Activated naive CD8-positive, alpha-beta T cell treated with anti-CD3 and anti-CD28 coated beads for 36 hours (primary cell): ENCODE results near the gene ANKZF1. TPM values are rescaled to one million over a fixed set of nuclear protein-coding genes. Genes with fewer than 3 reads are reported as not detected.

Source experiments
- DNase-seq: peaks from one replicate; pipeline ENCODE4 v3.0.0; 2021
- H3K27ac Mint-ChIP-seq: one replicate; pipeline ENCODE4 v1.8.0; 2022; ENCODE audit warnings: mild to moderate bottlenecking, moderate library complexity, mixed read lengths
- H3K27me3 Mint-ChIP-seq: one replicate; pipeline ENCODE4 v1.8.0; 2022; ENCODE audit warnings: mild to moderate bottlenecking, mixed read lengths
- H3K36me3 Mint-ChIP-seq: one replicate; pipeline ENCODE4 v1.8.0; 2021; ENCODE audit warnings: mild to moderate bottlenecking, mixed read lengths
- H3K4me1 Mint-ChIP-seq: one replicate; pipeline ENCODE4 v1.8.0; 2021; ENCODE audit warnings: mixed read lengths
- H3K4me3 Mint-ChIP-seq: one replicate; pipeline ENCODE4 v1.8.0; 2022; ENCODE audit warnings: mild to moderate bottlenecking, moderate library complexity, mixed read lengths
- H3K9me3 Mint-ChIP-seq: one replicate; pipeline ENCODE4 v1.8.0; 2022; ENCODE audit warnings: mixed read lengths
- total RNA-seq, 2 experiments: library from RNA; stranded (reverse); gene quantifications; one replicate each; pipeline ENCODE4 v1.2.3, GENCODE V29; 2021

The ANKZF1 gene
- total RNA-seq, 2 experiments from 2014 or later: 102 to 114 TPM

DNA sequence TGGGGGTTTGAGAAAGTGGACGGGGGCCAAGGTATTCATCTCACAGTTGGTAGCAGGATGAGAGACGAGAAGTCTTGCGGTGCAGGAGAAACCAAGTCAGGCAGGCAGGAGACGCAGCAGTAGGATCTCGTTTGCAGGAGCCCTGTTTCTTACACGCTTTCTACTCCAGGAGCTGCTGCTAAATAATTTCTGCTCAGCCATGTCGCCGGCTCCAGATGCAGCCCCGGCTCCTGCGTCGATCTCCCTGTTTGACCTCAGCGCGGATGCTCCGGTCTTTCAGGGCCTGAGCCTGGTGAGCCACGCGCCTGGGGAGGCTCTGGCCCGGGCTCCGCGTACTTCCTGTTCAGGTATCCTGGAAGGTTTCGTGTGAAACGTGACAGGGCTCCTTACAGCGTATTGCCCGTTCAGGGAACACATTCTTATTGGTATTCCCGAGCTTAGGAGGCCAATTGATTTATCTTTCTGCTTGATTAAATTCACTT, 494 bp downstream of the ANKZF1 start:
- Mint-ChIP-seq H3K36me3 (peaks cover 59% of the 10 kb centered on the region), H3K4me1 (peaks cover 36% of the 10 kb centered on the region), H3K27ac (peak overlapping the region; percentile 100)

DNA sequence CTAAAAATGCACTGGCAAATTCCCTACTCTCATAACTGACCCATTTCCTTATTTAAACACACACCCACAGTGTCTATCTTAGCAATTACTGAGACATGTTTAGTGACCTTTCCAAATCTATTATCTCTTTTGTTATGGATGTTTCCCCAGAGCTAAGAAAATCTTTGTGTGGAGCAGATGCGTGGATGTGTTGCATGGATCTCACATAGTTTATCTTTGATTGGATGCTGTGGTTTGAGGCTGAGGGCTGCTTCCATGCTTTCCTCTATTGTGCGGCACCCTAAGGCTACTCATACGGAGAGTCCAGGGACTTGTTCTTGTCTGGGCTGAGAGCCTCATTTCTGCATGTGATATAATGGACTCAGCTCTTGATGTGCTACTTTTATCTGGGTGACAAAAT, 4.7 kb downstream of the ANKZF1 start:
- H3K27ac Mint-ChIP-seq: no peak overlapping the region
- H3K4me1 Mint-ChIP-seq: peaks cover 20% of the 10 kb centered on the region
- H3K9me3 Mint-ChIP-seq: no peaks in the 10 kb centered on the region
- H3K36me3 Mint-ChIP-seq: peaks cover 53% of the 10 kb centered on the region
- no peak for DNase-seq
- no peak overlapping the region for H3K4me3 Mint-ChIP-seq
- no peaks in the 10 kb centered on the region for H3K27me3 Mint-ChIP-seq

More for the DNA sequence above, 494 bp downstream of the ANKZF1 start:
- DNase-seq: peak; percentile 59
- Mint-ChIP-seq H3K4me3 (peak overlapping the region; percentile 98), H3K27me3 (no peaks in the 10 kb centered on the region), H3K9me3 (no peaks in the 10 kb centered on the region)

DNA sequence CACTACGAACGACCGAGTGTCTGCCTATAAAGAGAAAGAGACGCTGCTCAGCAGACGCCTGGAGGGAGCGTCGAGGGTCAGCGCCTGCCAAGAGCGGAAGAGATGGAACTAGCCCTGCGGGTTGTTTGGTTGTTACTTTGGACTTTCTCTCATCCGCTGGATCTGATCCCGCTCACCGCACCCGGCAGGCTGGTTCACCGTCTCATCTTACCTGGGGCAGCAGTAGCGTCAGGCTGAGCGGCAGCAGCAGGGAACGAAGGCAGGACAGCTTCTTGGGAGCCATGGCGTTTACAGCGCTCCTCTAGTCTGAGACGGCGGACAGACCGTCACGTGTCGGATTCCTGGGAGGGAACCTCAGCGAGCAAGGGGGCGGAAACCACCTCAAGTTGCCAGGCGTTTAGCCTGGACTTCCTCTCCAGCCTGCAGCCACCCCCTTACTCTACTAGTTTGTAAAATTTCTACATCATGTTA, 13.7 kb downstream of the ANKZF1 start:
- Mint-ChIP-seq H3K27ac (peak overlapping the region; percentile 22), H3K27me3 (no peaks in the 10 kb centered on the region), H3K4me1 (peaks cover 38% of the 10 kb centered on the region), H3K36me3 (peaks cover 18% of the 10 kb centered on the region), H3K9me3 (no peaks in the 10 kb centered on the region), H3K4me3 (peak overlapping the region; percentile 72)
- DNase-seq: no peak

DNA sequence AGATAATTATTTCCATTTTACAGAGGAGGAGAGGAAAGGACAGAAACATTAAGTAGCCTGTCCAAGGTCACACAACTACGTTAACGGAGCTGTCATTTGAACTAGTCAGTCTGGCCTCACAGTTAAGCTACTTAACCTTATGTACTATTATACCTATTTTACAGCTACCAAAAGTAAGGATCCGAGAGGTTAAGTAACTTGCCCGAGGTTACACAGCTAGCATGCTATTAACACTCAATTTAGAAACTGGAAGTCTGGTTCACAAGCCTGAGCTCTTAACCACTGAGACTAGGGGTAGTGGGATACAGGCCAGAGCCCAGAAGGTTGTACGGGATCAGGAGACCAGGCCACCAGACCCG, 15.2 kb downstream of the ANKZF1 start:
- H3K27ac Mint-ChIP-seq: peak overlapping the region; percentile 99
- no peaks in the 10 kb centered on the region for H3K9me3 Mint-ChIP-seq
- no peak for DNase-seq
- peaks cover 53% of the 10 kb centered on the region for H3K4me1 Mint-ChIP-seq
- H3K4me3 Mint-ChIP-seq: peak overlapping the region; percentile 97
- H3K36me3 Mint-ChIP-seq: peaks cover 28% of the 10 kb centered on the region
- H3K27me3 Mint-ChIP-seq: no peaks in the 10 kb centered on the region

DNA sequence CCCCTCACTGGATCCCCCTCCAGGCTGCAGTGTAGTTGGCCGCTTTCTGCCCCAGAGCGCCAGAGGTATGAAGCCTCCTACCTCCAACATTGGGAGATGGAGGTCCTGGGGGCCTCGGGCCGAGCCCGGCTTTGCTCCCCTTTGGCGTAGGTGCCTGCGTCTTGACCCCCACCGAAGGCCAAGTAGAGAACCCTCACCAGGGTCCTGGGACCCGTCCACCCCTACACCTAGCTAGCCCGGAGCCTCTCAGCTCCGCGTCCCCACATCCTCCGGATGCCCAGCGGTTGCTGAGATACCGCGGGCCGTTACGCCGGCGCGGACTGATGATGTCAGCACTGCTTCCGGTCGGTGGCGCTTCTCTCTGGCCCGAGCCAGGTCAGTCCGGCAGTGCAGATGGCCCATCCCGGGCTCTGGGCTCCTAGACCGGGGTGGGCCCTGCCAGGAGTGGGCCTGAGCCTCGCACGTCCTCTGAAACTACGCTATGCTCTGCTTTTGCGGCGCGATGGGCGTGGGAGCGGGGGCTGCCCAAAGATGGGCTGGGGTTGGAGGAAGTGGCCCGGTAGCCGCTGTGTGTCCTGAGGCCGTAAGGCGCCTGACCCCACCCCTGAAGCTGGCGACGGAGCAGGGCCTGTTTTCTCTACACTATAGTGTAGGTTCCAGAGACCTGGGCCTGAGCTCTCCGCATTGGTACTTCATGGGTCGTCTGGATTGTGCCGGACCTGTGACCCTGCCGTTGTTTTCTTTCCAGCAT, 15.7 kb downstream of the ANKZF1 start, which contains the start of the genes GLB1L and STK16:
TSS of gene GLB1L (minus strand) at position 297 of the 751 bp plus-strand sequence. CDS start 1,871 bp downstream, outside the sequence.
TSS of gene STK16 (plus strand) at position 332 of the 751 bp plus-strand sequence. CDS start 521 bp downstream, outside the sequence.
- no peaks in the 10 kb centered on the region for H3K27me3 Mint-ChIP-seq
- H3K36me3 Mint-ChIP-seq: peaks cover 29% of the 10 kb centered on the region
- H3K4me3 Mint-ChIP-seq: peak within 1 kb of the TSS; percentile 97
- peak; percentile 88 for DNase-seq
- H3K27ac Mint-ChIP-seq: peak within 1 kb of the TSS; percentile 99
- H3K9me3 Mint-ChIP-seq: no peaks in the 10 kb centered on the region
- H3K4me1 Mint-ChIP-seq: peaks cover 58% of the 10 kb centered on the region

DNA sequence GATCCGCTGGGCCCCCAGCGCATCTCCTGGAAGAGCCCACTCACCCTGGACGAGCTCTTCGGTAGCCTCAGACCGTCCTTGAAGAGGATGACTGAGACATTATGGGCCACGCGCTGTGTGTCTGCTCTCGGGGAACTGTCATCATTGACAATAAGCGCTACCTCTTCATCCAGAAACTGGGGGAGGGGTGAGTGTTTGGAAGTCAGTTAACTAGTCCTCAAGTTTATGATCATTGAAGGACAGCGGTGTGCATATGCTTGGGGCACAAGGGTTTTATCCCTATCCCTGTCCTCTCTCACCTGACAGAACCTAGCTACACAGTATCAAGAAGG, 16.3 kb downstream of the ANKZF1 start:
- H3K27me3 Mint-ChIP-seq: no peaks in the 10 kb centered on the region
- H3K9me3 Mint-ChIP-seq: no peaks in the 10 kb centered on the region
- H3K4me1 Mint-ChIP-seq: peaks cover 64% of the 10 kb centered on the region
- peak overlapping the region; percentile 99 for H3K27ac Mint-ChIP-seq
- H3K4me3 Mint-ChIP-seq: peak overlapping the region; percentile 97
- peaks cover 33% of the 10 kb centered on the region for H3K36me3 Mint-ChIP-seq
- no peak for DNase-seq

DNA sequence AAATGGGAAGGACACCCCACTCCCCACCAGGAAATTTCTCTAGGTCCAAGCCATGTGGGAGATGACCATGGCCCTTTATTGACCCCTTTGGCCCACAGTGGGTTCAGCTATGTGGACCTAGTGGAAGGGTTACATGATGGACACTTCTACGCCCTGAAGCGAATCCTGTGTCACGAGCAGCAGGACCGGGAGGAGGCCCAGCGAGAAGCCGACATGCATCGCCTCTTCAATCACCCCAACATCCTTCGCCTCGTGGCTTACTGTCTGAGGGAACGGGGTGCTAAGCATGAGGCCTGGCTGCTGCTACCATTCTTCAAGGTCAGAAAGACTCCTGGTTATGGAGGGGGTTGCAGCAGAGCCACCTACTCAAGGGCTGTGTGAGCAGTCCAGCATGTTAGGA, 17.0 kb downstream of the ANKZF1 start:
- H3K27ac Mint-ChIP-seq: peak overlapping the region; percentile 76
- no peaks in the 10 kb centered on the region for H3K27me3 Mint-ChIP-seq
- DNase-seq: no peak

DNA sequence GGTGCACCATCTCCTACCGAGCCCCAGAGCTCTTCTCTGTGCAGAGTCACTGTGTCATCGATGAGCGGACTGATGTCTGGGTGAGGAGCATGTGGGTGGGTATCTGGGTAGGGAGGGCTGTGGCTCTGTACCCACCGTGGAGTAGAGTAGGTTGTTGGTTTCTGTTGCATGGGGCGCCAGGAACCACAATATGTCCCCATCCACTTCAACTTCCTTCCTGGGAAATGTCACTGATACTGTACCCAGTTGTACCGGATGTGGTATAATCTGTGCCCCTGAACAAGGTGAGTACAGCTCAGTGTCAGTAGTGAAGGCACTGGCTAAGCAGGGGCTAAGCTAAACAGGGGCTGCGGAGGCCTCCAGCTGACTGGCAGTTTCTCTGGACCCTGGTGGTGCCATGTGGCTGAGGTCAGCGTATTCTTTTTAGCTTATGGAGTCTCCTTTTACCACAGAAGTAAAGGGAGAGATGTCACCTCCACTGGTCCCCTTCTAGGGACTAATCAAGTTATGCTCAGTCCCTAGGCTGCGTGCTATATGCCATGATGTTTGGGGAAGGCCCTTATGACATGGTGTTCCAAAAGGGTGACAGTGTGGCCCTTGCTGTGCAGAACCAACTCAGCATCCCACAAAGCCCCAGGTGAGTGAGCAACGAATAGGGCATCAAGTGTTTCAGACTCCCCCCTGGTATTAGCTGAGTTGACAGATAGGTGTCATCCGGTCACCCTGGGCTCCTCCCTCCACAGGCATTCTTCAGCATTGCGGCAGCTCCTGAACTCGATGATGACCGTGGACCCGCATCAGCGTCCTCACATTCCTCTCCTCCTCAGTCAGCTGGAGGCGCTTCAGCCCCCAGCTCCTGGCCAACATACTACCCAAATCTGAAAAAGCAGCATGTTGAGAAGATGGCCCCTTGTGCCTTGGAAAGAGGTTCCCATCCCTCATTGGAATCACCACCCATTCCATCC, 18.4 kb downstream of the ANKZF1 start:
- Mint-ChIP-seq H3K27me3 (no peaks in the 10 kb centered on the region), H3K4me1 (peaks cover 78% of the 10 kb centered on the region), H3K4me3 (peak overlapping the region; percentile 97), H3K9me3 (no peaks in the 10 kb centered on the region), H3K27ac (peak overlapping the region; percentile 76), H3K36me3 (peaks cover 54% of the 10 kb centered on the region)
- DNase-seq: peak; percentile 61

More for the DNA sequence above, 17.0 kb downstream of the ANKZF1 start:
- peaks cover 40% of the 10 kb centered on the region for H3K36me3 Mint-ChIP-seq
- peak overlapping the region; percentile 97 for H3K4me3 Mint-ChIP-seq
- no peaks in the 10 kb centered on the region for H3K9me3 Mint-ChIP-seq
- peaks cover 71% of the 10 kb centered on the region for H3K4me1 Mint-ChIP-seq

DNA sequence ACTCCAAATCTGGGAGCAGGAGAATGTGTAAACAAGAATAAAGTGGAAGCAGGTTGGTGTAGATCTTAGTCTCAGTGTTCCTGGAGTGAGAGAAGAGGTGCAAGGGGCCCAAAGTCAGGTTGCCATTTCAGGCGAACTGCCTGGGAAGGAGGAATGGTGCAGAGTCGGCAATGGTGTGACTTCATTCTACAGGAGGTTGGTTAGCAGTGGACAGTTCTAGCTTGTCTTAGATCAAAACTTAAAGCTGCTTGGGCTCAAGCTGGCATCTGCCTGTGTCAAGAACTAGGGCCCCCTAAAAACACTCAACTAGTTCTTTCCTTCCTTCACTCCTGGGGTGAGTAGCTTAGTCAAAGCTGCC, 19.2 kb downstream of the ANKZF1 start:
- H3K4me3 Mint-ChIP-seq: peak overlapping the region; percentile 64
- no peaks in the 10 kb centered on the region for H3K27me3 Mint-ChIP-seq
- H3K36me3 Mint-ChIP-seq: peaks cover 54% of the 10 kb centered on the region
- peak overlapping the region; percentile 76 for H3K27ac Mint-ChIP-seq
- peaks cover 75% of the 10 kb centered on the region for H3K4me1 Mint-ChIP-seq
- no peaks in the 10 kb centered on the region for H3K9me3 Mint-ChIP-seq
- DNase-seq: no peak

DNA sequence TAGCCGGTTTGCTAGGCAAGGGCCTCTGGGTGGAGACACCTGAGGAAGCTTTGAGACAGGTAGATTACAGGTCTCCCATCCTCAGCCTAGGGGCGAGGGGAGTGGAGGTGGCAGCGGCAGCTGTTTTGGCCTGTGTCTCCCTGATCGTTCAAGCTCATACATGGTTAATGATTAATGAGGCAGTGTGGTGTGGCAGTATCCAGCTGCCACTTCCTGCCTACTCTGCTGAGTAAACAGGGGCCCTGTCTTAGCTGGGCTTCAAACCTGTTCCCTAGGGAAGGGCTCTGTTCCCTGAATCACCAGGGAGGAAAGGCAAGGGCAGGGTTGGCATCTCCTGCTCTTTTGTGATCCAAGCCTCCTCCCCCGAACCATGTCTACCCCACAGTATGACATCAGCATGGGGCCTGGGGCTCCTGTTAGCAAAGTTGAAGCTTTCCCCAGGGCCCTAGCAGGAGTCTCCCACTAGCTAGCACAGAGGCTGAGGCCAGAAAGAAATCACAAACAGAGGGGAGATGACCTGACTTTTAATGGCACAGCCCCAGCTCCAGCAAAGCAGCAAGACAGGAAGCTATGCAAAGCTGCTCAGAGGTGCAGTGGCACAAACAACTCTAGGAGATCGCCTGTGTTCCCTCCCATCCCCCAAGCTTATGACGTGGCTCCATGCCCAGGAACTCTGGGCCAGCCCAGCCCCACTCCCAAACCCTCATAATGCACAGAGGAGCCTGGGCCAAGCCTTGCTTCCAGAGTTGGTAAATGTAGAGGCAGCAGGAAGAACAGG, 19.8 kb downstream of the ANKZF1 start:
- H3K27me3 Mint-ChIP-seq: no peaks in the 10 kb centered on the region
- peak overlapping the region; percentile 64 for H3K4me3 Mint-ChIP-seq
- DNase-seq: peak; percentile 24
- H3K9me3 Mint-ChIP-seq: no peaks in the 10 kb centered on the region
- H3K27ac Mint-ChIP-seq: peak overlapping the region; percentile 76
- peaks cover 54% of the 10 kb centered on the region for H3K36me3 Mint-ChIP-seq
- H3K4me1 Mint-ChIP-seq: peaks cover 71% of the 10 kb centered on the region

DNA sequence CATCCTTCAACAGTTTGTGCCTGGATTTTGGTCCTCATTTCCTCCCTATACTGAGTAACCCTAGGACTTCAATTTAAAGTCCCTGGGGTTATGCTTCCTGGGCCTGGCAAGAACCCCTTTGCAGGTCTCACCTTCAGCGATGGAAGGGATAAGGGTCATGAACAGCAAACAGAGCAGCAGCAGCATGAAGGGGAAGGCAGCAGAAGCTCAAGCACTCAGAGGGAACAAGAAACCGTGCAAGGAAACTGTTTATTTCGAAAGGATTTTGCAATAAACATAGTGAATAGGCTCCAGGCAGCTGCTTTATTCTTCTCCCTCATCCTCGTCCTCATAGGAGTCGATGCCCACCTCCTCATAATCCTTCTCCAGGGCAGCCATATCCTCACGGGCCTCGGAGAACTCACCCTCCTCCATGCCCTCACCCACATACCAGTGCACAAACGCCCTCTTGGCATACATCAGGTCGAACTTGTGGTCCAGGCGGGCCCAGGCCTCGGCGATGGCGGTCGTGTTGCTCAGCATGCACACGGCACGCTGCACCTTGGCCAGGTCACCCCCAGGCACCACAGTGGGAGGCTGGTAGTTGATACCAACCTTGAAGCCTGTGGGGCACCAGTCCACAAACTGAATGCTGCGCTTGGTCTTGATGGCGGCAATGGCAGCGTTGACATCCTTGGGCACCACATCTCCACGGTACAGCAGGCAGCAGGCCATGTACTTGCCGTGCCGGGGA, 20.6 kb downstream of the ANKZF1 start:
- DNase-seq: no peak
- peaks cover 67% of the 10 kb centered on the region for H3K4me1 Mint-ChIP-seq
- no peaks in the 10 kb centered on the region for H3K9me3 Mint-ChIP-seq
- H3K36me3 Mint-ChIP-seq: peaks cover 54% of the 10 kb centered on the region
- H3K27ac Mint-ChIP-seq: peak overlapping the region; percentile 76
- H3K4me3 Mint-ChIP-seq: peak overlapping the region; percentile 64
- H3K27me3 Mint-ChIP-seq: no peaks in the 10 kb centered on the region

DNA sequence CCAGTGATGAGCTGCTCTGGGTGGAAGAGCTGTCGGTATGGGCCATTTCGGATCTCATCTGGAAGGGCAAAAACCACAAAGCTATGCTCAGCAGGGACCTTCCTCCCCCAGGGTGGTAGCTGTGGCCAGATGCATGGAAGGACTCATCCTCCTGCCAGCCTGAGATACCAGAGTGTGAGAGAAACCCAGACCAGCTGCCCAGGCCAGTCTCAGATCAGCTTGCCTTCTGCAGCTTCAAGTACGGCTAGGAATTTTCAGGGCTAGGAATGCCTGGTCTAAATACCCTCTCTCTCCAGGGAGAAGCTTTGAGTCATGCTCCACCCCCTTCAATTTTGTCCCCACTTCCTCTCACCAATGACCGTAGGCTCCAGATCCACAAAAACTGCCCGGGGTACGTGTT, 22.1 kb downstream of the ANKZF1 start:
- no peak for DNase-seq
- peak overlapping the region; percentile 97 for H3K4me3 Mint-ChIP-seq
- H3K27me3 Mint-ChIP-seq: no peaks in the 10 kb centered on the region
- H3K9me3 Mint-ChIP-seq: no peaks in the 10 kb centered on the region
- H3K27ac Mint-ChIP-seq: peak overlapping the region; percentile 94
- H3K4me1 Mint-ChIP-seq: peaks cover 66% of the 10 kb centered on the region
- peaks cover 50% of the 10 kb centered on the region for H3K36me3 Mint-ChIP-seq

DNA sequence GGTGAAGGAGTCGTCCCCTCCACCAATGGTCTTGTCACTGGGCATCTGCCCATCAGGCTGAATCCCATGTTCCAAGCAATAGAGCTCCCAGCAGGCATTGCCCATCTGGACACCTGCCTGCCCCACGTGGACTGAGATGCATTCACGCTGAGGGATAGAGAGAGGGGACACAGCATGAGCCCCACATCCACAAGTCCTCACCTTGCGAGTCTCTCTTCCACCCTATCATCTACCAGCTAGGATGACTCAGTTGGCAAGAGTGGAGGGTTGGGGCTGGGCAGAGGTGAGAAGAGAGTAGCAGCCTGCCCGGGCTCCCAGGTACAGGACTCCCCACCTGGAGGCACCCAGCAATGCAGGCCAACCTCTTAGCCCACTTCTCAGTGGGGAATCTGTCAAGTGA, 22.5 kb downstream of the ANKZF1 start:
- Mint-ChIP-seq H3K27me3 (no peaks in the 10 kb centered on the region), H3K27ac (peak overlapping the region; percentile 94), H3K9me3 (no peaks in the 10 kb centered on the region), H3K4me1 (peaks cover 62% of the 10 kb centered on the region), H3K36me3 (peaks cover 46% of the 10 kb centered on the region), H3K4me3 (peak overlapping the region; percentile 97)
- DNase-seq: peak; percentile 33

DNA sequence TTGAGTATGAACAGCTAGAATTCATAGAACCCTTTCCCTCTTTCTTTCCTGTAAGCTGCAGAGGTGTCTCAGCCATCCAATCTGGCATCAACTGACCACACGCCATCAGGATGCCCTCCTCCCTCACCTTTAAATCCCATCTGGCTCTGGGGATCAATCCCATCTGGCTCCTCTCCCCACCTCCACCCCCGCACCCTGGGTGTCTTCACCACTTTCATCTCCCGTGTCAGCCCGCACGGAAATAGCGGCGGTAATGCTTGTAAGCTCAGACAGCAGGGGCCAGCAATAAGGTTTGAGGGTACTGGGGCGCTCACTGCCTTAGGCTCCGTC, 22.9 kb downstream of the ANKZF1 start:
- Mint-ChIP-seq H3K36me3 (peaks cover 41% of the 10 kb centered on the region), H3K4me1 (peaks cover 57% of the 10 kb centered on the region)
- DNase-seq: no peak

More for the DNA sequence above, 22.9 kb downstream of the ANKZF1 start:
- Mint-ChIP-seq H3K9me3 (no peaks in the 10 kb centered on the region), H3K27me3 (no peaks in the 10 kb centered on the region), H3K27ac (peak overlapping the region; percentile 94), H3K4me3 (peak overlapping the region; percentile 97)
